HG03565 (cell line): Measurements from ENCODE around the gene TXNL1.
"Not testable (repeated sequence)": the region's sequence is repeated elsewhere in the genome, so short reads cannot be mapped to it uniquely, and the experiment has no call there.

Source experiments
- ATAC-seq: cut with Tn5 transposase; IDR thresholded peaks from one replicate; pipeline ENCODE4 v1.9.1; 2021; ENCODE audit warnings: mild to moderate bottlenecking, moderate library complexity; ENCODE audit not compliant: unreplicated experiment

Gene TXNL1

DNA sequence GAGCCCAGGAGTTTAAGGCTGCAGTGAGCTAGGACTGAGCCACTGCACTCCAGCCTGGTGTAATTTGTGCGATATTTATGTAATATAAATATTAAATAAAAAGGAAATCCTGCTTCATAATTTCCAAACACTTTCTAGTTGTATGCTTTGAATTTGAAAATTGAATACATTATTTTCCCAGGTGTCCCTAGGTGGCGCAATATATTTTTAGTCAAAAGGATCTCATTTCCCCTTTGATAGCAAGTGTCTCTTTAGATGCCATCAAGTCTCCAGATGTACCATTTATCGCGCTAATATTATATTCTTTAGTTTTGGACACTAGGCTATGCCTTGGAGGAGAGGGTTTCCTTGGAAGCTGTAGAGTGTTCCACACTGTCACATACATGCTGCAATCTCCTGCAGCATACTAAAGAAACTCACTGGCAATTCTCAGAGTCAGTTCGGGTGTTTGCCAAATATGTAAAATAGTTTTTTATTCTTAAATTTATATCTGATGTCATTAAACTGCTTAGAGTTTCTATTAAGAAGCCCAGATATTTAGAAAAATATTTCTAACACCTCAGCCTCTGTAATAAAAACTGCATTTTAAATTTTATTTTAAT, 7.1 kb upstream of the TXNL1 start:
- ATAC-seq = no peak

DNA sequence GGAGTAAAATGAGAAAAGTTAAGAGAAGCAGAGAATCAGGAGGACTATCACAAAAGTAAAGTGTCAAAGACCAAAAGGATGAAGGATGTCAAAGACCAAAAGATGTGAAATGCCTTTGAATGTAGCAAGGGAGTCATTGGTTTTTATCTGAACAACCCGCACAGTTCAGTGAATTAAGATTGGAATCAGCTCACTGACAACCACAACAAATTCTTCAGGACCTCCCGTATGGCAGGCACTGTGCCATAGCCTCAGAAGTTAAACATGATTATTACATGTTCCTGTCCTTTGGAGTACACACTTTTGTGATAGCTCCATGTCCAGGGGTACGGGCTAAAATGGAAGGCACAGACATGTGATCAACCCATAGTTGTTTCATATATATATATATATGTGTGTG, 5.0 kb upstream of the TXNL1 start:
- ATAC-seq = no peak

DNA sequence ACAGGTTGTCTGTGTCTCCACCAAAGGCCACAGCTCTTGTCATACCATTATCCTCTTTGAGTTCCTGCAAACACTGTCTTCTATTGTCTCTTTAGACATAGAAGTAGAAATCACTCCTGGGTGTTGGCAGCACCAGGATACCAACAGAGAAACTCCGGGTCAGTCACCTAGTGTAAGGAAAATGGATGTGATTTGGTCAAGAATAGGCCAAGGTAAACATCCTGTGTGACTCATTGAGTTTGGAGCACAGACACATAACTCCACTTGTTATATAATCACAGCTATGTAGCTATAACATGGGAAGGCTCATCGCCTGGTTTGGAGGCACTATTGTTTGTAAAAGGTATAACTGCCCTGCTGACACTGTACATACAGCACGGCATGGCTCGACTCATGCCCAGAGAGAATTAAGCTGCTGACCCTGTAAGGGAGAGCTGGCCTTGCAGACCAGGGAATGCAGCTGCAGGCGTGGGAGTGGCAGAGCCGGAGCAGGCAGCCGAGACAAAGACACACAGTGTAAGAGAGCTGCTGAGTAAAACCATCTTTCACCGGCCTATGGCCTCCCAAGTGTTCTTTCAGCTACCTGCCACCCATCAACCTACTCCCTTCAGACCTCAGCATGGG, 3.4 kb upstream of the TXNL1 start:
- no peak for ATAC-seq

DNA sequence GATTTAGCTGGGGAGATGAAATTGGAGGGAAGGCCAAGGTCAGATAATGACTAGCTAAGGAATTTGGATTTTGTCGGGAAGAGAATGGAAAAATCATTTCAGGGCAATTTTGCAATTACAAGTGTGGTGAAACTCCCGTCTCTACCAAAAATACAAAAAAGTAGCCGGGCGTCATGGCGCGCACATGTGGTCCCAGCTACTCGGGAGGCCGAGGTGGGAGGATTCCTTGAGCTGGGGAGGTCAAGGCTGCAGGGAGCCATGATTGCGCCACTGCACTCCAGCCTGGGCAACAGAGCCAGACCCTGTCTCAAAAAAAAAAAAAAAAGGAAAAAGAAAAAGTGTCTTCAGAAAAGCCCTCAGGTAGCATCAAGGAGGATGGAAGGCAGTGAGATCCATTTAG, 1.2 kb upstream of the TXNL1 start:
- ATAC-seq = no peak

DNA sequence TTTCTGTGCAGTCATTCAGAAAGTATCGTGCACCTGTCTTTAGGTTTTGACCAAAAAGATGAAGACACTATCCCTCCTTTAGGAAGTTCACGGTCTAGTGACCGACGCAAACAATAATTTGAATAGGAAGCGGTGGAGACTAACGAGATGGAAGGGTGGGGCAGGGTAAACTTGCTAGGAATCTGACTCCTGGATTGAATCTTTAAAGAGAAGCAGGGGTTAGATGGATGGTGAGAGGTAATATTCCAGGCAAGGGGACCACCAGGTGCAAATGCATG, 651 bp upstream of the TXNL1 start:
- ATAC-seq = no peak

DNA sequence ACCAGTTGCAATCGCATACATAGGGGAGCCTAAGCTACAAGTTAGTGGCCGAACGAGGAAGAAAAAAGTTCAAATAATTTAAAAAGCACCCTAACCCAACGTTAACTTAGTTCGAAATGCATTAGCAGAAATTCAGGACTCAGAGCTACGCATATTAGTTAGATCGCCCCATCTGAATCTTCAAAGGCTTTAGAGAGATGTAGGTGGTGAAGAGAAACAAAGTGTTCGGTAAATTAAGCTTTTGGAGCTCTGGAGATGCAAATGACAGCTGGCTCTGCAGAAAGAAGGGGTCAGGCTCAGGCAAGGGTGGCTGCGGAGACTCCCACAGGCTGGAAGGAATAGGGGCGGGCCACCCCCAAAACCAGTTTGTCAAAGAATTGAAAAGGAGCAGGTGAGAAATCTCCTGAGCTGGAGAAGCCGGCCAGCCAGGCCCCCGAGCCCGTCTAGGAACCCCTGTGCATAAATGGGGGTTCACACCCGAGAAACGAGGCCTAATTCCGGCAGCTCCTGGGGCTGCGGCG, 621 bp downstream of the TXNL1 start:
- no peak for ATAC-seq

DNA sequence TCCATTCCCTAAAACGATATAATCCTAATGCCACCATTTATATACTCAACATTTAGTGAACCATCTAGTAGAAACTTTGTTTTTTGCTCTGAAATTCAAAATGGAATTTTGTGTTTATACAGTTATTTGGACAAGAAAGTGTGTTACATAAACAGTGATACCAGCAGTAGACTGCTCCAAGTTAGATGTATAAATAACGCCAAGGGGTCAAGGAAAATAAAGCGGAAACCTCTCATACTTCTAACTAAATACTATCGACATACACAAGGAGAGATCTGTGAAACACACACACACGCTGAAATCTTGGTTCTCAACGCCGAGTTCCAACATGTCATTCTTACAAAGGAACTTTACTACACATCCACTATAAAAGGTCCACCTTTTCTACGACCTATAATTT, 1.2 kb downstream of the TXNL1 start:
- ATAC-seq = no peak

DNA sequence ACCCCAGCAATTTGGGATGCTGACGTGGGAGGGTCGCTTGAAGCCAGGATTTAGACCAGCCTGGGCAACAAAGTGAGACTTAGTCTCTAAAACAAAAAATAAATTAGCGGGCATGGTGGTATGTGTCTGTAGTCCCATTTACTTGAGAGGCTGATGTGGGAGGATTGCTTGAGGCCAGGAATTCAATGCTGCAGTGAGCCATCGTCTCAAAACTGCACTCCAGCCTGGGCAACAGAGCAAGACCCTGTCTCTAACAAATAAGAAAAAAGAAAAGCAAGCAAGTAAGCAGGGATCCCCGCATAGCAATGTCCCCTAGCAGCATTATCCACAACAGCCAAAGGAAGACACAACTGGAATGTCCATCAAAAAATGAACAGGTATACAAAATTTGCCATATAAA, 3.4 kb downstream of the TXNL1 start:
- no peak for ATAC-seq

DNA sequence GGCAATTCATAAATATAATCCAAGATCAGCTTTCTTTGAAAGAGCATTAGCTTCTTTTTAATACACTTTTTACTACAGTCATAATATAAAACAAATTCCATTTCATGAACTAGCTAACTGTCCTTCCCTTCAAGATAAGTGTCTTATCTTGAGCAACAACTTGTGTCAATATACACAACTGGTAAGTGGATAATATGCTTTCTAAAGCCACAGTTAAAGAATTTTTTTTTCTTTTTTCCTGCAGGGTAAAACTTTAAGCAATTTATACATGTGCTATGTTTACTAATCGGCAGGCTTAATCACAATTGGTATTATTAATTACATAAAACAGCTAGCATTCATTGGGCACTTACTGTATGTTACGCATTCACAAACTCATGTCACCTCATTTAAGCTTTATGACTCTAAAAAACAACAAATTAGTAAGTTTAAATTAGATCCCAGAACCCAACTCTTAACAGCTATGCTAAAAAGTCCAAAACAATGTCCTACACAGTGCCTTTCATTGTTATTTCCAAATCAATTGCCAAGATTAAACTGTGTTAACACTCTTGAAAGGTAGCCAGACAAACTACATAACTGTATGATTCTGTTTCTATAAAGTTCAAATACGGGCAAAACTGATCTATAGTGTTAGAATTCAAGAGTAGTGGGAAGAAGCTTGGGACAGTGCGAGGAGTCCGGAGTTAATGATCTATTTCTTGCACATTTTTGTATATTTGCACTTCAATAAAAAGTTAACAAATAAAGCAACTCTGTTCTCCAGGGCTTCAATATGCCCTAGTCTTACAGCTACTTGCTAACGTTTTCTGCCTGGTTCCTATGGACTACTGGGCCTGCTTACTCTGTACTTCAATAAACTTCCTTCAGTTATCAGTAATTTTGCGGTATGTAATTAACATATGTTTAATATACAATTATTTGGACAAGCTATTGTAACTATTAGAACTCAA, 6.0 kb downstream of the TXNL1 start:
- no peak for ATAC-seq

DNA sequence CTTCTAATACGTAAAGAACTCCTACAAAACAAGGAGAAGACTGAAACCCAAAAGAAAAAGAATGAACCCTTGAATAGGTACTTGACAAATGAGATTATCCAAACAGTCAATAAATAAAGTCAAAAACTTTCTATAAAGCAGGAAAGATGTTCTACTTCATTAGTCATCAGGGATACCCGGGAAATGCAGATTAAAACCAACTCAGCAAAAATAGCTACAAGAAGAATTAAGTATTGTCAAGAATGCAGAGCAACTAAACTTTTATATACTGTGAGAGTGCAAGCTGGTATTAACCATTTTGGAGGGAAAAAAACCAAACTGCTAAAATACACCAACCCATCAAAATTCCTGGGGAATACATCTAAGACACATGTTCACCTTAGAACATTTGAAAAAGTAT, 10.4 kb downstream of the TXNL1 start:
- ATAC-seq = no peak

DNA sequence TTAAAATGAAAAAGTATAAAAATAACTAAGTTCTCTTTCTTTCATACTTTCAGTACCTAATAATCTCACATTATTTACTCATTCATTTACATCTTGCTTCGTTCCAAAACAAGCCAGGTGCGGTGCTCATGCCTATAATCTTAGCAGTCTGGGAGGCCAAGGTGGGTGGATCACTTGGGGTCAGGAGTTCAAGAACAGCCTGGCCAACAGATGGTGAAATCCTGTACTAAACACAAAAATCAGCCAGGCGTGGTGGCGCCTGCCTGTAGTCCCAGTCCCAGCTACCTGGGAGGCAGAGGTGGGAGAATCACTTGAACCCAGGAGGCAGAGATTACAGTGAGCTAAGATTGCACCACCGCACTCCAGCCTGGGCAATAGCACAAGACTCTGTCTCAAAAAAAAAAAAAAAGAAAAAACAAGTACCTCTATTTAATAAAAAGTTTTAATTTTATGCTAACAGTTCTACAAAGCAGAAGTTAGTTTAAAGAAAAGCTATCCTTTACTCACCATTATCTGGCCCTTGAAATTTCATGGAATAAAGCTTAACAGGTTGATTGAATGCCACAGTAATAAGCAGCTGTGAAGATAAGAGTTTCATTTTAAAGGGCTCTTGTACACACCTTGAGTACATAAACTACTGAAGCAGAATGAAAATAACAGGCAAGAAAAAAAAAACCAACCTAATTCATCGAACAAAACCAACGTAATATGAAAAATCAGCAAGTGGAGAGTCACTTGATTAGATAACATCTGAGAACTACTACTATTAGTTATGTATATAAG, 22.5 kb downstream of the TXNL1 start:
- ATAC-seq = no peak

DNA sequence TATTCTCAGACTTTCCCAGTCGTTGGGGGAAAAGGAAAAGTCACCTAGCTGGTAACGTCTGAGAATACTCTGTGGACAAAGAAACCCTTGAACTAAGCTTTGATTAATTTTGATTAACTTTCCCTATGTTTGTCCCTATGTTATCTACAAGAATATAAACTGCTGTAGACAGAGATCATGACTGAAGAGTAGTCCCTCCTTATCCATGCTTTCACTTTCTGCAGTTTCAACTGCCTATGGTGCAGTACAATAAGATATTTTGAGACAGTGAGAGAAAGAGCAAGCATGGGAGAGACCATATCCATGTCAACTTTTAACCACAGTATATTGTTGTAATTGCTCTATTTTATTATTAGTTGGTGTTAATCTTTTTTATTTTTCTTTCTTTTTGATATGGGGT, 31.8 kb downstream of the TXNL1 start:
- ATAC-seq = no peak

DNA sequence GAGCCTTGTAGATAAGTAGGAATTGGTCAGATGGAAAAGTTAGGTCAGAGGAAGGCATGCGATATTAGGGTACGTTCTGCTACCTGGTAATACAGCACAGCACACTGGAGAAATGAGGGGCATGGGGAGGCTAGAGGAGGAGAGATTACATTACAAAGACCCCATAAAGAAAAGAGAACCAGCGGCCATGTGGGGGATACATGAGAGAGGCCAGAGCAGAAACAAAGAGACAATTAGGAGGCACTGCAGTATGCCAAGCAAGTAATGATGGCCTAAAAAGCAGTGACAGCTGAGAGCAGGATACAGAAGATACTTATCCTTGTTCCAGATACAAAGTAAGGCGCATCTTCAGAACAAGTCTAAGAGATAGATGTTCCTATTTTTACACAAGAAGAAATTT, 40.0 kb downstream of the TXNL1 start:
- ATAC-seq = no peak

DNA sequence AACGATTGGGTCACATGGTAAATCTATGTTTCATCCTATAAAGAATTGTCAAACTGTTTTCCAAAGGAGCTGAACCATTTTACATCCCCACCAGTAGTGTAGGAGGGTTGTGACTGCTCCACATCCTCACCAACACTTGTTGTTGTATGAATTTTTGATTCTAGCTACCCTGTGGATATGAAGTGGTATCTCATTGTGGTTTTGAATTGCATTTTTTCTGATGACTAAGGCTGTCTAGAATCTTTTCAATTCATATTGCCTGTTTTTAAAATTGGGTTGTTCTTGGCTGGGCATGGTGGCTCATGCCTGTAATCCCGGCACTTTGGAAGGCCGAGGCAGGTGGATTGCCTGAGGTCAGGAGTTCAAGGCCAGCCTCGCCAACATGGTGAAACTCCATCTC, 44.5 kb downstream of the TXNL1 start:
- ATAC-seq = no peak

DNA sequence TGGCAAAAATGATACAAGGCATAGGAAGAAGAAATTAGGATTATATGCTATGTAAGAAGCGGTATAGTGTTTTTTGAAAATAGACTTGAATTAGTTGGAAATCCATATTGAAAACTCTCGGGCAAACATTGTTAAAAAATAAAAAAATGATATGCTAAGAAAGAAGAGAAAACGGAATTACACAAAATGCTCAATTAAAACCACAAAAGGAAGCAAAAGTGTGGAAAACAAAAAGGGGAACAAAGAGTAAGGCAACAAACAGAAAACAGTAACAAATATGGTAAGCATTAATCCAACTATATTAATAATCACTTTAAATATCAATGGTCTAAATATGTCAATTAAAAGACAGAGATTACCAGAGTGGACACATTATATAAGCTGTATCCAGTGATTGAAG, 58.4 kb downstream of the TXNL1 start:
- no peak for ATAC-seq

DNA sequence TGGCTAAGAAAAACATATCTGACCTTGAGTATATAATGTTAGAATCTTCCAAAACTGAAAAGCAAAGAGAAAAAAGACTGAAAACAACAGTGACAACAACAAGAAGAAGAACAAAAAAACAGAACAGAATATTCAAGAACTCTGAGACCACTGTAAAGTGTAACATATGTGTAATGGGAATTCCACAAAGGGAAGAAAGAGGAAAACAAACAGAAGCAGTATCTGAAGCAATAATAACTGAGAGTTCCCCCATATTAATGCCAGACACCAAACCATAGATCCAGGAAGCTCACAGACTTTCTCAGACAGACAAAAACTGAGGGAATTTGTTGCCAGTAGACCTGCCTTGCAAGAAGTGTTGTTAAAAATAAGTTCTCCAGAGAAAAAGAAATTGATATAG, 58.9 kb downstream of the TXNL1 start:
- no peak for ATAC-seq

DNA sequence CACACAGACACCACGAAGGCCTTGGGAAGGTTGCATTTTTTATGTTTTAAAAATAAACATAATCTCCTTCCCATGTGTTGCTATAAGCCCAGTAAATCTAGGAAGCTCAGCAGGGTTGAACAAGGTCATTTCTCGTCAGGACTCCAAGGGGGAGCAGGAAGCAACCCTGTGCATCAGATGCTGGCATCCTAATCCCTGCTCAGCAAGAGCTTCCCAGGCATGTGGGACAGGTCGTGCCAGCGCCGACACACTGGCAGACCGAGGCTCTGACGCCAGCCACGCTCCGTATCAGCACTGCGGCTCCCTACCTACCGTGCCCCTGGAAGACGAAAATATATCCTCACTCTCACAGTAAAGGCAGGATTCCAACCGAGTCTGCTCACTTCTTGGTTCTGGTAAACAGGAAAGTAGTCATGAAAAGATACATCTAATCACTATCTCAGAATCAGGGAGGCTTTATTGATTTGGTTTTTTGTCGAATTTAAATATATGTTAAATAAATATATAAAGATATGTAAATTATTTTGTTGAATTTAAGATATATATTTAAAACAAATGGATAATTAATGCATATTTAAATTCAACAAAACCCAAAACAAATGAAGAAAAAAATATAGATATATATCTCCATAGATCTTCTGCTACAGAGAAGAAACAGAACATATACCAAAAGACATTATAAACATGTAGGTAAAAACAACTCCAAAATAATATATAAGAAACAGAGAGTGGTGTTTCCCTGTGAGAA, 61.4 kb downstream of the TXNL1 start:
- no peak for ATAC-seq

DNA sequence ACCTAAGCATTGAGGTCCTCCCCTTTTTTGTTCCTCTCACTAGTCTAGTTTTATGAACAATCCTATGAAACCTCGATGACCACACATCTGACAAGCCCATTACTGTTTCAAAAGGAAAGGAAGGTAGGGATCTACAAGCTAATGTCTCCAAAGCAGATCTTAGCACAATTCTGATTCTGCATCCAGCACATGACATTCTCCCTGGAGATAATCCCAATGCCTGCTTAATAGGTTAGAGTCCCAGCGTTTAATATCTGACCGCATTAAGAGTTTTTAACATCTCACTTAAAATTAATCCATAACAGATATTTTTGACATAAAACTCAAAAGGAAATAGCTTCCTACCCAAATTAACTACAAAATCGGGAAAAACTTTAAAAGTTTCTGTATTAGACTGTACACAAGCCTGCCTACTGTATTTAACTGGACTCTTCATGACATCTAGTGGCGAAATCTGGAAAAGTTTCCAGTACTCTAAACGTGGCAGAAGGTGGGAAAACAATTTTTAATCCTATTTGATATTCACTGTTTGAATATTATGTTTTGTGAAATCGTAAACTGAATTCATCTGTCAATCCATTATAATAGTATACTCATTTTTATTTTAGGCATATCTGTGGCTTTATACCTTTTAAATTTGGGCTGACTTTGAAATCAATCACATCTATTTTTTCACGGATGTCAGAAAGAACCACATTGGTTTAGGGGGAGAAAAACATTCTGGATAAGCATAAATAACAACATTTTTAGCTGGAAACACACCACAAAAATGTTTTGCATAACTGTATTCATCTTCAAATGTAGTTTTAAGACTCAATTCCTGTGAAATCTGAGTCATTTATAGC, 62.4 kb downstream of the TXNL1 start:
- no peak for ATAC-seq

DNA sequence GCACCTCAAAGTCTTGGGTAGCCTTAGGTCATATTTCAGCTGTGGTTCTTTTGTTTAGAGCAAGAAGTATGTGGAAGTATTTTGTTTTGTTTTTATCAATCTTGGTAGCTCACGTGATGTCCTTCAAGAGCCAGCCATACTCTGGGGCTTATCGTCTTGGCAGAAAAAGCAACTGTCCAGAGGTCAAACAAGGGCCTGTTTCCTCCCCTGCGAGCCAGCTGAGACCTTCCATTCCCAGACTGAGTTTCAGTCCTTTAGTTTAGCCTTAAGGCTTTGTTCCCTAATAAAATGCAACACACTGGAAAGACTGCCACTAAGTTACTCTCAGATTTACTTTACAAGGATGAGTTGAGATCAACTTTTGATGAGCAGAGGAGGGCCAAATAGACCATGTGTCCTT, 63.5 kb downstream of the TXNL1 start:
- ATAC-seq = no peak

DNA sequence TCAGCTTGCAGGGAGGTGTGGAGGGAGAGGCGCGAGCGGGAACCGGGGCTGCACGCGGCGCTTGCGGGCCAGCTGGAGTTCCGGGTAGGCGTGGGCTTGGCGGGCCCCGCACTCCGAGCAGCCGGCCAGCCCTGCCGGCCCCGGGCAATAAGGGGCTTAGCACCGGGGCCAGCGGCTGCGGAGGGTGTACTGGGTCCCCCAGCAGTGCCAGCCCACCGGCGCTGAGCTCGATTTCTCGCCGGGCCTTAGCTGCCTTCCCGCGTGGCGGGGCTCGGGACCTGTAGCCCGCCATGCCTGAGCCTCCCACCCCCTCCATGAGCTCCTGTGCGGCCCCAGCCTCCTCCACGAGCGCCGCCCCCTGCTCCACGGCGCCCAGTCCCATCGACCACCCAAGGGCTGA, 66.1 kb downstream of the TXNL1 start:
- not testable (repeated sequence) for ATAC-seq
